Stimulated activated CD8-positive, alpha-beta memory T cell treated with anti-CD3 and anti-CD28 coated beads, Interleukin-15, amount 100 ng/mL, for 48 hours (primary cell): ENCODE results near the gene MYO10.
"Not testable (repeated sequence)": the region's sequence is repeated elsewhere in the genome, so short reads cannot be mapped to it uniquely, and the experiment has no call there.

Source experiments
- DNase-seq, 2 donors: peaks; one replicate each; pipeline ENCODE4 v3.0.0-alpha.2; 2020; ENCODE audit warnings: low read depth in 2 of 2

MYO10 gene

DNA sequence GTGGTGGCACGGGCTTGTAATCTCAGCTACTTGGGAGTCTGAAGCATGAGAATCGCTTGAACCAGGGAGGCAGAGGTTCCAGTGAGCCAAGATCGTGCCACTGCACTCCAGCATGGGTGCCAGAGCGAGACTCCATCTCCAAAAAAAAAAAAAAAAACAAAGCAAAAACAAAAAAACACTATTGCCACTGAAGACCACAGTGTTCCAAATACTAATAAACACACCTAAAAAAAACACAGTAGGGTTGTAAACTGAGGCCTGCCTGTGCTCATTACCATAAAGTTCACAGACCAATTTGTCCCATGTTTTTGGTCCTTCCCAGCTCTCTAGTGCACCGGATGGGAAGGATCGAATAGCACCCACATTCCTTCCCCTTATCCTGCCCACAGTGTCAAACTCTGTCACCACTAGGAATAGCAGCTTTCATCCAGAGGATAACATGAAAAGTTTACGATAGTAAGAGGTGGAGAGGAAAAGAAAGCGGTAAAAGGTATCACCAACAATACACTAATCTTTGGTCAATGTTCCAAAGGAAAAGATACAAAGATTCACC lies 49.2 kb downstream of the MYO10 start:
- DNase-seq, result no peak

DNA sequence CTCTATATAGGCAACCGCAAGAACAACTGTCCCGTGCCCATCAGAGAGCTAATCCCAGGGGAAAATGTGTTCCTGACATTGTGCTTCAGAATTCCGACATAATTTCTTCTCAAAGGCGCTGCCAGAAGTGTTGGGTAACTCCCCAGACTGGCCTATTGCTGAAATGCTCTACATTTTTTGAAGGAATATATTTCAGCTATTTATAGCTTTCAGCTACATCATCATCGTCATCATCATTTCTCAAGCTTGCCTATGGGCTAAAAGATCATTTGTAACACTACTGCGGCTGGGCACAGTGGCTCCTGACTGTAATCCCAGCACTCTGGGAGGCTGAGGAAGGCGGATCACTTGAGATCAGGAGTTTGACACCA lies 49.7 kb downstream of the MYO10 start:
- no peak for DNase-seq

DNA sequence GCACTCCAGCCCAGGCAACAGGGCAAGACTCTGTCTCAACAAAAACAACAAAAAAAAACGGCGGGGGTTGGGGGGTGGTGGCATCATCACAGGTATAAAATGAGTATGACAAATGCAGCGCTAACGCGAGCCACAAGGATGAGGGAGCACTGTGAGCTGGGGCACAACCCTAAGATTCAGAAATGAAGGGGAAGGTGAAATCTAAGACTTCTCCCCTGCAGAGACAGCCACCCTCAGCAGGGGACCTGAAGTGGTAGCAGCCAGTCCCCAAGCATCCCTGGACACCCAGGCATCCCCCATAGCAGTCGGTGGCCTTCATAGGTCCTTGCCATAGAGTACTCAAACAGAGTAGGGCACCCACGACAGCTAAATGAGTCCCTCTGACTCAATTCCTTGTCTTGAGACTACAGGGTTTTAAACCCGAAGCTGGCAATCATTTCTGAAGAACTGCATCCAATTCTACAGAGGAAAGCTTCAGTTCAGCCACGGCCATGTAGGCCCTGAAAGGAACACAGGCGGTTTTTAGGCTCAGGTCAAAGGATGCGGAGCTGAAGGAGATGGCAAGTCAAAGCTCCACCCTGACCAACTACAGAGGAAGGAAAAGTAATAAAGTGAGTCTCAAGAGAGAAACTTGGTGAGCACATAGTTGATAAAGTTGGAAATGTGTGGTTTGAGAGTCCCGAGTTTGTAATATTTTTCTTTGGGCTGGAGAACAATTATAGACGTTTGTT lies 50.3 kb downstream of the MYO10 start:
- no peak for DNase-seq

DNA sequence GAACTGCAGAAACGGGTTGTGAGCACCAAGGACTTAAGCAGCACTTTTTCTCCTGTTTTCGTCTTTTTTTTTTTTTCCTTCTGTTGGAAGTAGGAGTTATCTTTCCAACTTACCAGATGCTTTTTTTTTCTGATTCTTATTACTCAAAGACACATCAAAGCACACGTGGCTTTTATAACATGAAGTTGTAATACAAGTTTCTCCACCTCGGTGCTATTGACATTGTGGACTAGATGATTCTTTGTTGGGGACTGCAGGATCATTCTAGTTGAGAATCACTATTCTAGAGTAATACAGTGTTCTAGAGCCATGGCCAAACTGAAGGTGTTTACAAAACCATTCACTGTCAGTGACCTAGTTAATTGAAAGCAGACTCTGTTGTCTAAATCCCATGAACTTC lies 51.5 kb downstream of the MYO10 start:
- DNase-seq, result no peak

DNA sequence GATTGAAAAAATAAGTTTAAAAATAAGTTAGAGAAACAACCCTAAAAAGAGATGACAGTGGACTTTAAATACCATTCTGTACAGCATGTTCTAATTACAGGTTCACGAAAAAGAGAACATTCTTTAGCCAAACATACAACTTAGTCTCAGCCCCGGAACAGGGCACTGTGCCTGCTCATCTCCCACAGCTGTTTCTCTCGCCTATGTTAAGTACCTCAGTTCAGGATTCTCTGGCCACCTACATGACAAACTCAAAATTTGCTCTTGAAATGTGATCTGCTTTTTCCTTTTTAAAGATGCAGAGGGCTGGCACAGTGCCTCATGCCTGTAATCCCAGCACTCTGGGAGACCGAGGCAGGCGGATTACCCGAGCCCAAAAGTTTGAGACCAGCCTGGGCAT lies 52.3 kb downstream of the MYO10 start:
- DNase-seq, result no peak

DNA sequence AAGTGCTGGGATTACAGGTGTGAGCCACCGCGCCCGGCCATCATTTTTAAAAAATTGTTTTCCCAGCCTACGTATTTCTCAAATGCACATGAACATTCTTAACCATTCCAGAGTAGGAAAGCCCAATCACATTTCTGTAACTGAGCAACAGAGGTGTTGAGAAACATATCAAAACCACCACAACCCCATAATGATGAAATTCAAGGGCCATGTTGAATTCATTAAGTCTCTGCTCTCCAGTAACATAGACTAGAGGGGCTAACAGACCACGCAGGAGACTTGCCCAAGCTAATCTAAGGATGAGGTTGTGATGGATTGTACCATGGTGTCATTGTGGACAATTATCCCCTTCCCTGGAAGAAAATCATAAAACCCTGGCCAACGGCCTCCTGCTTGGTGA lies 52.9 kb downstream of the MYO10 start:
- no peak for DNase-seq

DNA sequence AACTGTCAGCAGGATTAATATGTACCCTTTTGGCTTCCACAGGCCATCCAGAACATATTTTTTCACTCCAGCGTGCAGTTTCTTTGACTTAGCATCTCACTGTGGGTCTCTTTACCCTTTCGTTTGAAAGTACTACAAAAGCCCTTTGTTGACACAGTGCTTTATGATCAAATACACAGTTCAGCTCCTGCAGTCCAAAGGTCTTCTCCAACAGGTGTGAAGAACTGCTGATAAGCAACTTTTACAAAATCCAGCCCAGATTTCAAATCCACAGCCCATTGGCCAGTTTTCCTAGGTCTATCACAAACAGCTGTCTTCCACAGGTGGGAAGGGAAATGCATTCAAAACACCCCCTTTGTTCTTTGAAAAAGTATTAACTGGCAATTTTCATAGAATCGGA lies 54.8 kb downstream of the MYO10 start:
- DNase-seq, result no peak

DNA sequence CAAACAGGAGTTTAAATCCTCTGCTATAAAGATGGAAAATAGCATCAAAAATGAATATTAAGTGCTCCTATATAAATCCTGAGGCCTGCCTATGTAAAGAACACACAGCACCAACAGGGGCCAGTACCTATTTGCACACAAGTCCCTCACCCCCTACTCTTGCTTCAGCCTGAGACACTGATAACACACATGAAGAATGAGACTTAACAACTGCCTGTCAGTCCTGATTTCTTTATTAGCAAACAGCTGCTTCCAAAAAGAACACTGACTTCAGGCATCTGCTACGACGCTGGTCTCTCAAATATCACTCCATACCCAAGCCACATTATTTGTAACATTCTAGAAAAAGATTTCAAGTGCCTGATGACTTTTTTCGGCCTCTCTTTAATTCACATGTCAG lies 55.5 kb downstream of the MYO10 start:
- no peak for DNase-seq

DNA sequence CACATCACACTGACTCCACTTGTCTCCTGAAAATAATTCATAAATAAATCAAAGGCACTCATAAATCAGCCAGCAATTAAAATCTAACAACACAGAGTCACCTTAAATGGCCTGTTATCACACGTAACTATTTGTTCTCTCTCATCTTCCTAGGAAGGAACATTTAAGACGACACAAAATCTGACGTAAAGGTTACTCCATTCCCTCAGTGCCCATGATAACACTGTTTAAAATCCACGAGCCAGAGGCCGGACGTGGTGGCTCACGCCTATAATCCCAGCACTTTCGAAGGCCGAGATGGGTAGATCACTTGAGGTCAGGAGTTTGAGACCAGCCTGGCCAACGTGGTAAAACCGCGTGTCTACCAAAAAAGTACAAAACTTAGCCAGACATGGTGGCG lies 56.4 kb downstream of the MYO10 start:
- DNase-seq, result no peak

DNA sequence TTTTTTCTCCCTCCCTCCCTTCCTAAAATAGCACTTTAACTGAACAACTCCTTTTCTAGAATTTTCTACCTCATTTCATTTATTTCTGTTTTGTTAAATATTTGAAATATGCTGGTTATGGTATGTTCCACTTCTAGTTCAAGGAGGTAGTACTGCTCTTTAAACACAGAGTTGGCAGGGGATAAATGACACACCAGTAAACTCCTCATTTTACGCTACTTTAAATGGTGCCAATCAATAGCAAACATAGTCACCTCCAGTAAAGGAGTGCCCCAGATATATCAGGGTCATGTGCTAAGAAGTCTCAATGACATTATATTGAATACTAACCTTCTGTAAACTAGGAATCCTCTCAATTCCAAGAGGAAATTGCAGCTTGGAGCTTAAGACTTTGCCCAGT lies 56.9 kb downstream of the MYO10 start:
- DNase-seq, result no peak

DNA sequence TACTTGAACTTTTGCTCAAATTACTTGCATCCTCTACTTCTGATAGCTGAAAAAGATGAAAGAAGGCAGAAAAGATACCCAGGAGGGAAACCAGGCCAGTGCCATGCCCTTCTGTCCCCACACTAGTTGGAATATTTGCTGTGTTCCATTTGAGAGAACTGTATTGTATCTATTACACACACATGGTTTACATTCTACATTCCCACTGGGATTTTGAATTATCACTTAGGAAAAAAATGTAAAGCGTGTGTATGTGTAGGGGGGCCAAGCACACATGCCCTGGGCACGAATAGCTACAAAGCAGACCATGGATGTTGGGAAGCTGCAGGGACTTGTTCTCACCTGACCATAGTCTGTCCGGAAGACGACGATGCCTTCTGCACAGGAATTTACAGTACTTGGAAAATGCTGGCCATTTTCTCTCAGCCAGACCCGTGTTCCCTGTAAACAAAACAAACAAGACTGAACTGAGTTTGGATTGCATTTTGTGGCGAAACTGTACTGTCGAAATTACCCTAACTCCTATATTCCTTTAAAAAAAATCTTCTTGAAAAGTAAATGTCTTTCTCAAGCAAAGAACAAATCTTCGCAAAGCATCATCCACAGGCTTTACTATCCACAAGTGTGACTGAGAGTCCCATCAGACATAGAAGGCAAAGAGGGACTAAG lies 58.7 kb downstream of the MYO10 start:
- DNase-seq, result no peak

DNA sequence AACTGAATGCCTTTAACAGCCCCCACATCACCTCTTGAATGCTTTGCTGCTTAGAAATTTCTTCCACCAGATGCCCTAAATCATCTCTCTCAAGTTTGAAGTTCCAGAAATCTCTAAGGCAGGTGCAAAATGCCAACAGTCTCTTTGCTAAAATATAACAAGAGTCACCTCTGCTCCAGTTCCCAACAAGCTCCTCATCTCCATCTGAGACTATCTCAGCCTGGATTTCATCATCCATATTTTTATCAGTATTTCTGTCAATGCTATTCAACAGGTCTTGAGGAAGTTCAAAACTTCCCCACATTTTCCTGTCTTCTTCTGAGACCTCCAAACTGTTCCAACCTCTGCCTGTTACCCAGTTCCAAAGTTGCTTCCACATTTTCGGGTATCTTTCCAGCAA lies 61.7 kb downstream of the MYO10 start:
- DNase-seq, result not testable (repeated sequence)

DNA sequence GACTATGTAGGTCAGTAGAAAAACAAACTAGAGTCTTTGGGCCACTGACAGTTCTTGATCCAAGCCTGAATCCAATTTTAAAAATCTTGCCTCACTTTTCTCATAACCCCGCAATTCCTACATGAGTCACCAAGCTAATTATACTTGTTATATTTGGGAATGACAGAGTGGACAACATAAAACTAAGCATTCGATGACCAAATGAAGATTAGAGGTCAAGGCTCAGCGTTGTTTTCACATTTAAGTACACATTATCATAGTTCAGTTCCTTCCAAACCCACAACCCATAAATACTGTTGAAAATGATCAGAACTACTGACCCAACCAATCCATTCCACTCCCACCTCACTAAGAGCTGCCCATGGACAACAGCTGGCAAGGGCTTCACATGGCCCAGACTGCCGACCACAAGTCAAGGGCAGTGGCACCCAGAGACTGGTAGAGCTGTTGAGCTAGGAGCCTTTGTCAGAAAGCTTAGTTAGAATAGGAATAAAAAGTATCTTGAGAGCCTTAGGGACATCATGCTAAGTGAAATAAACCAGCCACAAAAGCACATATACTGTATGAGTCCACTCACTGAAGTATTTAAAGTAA lies 64.2 kb downstream of the MYO10 start:
- DNase-seq, result no peak

DNA sequence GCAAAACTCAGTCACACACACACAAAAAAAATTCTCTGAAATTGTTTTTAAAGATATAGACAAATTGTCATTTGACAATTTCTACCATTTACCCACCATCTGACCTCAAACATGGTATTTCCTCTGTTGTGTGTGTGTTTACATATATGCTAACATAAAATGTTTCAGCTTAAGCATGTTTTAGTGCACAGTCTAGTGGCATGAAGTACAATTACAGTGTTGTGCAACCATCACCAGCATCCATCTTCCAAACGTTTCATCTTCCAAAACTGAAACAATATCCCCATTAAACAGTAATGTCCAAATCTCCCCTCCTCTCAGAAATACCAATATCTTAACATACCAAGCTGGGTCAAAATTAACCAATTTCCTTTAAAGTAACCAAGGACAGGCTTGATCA lies 65.2 kb downstream of the MYO10 start:
- DNase-seq, result no peak

DNA sequence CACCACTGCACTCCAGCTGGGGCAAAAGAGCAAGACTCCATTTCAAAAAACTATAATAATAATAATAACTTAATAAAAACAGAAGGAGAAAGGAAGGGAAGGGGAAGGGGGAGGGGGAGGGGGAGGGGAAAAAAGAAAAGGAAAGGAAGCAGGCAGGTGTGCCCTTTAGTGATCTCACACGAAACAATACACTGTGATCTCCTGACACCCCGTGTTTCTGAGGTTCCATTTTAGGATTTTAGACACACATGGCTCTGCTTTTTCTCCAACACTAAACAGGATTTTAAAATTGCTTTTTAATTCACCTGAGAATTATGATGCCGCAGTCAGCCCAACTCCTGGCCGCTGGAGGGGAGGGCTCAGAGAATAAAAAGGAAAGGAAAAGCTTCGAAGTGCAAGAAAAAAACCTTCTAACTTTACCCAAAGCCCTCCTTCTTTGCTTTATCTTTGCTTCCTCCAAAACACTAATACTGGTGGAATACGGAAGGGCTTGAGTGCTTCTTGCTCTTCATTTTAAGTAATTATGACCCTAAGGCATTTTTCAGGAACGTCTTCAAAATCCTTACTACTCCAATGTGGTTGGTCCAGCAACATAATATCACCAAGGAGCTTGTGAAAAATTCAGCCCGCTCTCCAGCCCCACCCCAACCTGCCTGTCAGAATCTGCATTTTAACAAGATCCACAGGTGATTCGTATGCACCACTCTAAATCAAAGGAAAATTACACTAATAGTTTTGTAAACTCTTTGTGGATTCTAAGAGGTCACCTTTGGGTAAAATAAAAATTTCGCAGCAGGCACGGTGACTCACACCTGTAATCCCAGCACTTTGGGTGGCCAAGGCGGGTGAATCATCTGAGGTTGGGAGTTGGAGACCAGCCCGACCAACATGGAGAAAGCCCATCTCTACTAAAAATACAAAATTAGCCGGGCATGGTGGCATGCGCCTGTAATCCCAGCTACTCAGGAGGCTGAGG lies 66.0 kb downstream of the MYO10 start:
- no peak for DNase-seq

DNA sequence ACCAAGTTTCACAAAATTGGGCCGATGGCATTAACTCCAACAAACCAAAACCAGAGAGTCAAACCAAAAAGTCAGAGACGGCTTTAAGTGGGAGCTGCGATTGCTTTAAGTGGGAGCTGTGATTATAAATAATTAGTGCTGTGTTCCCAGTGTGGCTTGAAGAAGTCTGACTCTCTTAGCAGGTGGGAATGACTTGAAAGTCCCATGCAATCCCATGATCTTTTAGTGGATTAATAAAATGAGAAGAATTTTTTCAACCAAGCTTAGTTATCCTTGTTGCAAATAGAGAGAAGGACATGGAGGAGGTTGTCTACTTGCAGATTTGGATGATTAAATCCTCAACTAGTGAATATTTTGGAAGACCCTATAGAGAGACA lies 68.5 kb downstream of the MYO10 start:
- no peak for DNase-seq

DNA sequence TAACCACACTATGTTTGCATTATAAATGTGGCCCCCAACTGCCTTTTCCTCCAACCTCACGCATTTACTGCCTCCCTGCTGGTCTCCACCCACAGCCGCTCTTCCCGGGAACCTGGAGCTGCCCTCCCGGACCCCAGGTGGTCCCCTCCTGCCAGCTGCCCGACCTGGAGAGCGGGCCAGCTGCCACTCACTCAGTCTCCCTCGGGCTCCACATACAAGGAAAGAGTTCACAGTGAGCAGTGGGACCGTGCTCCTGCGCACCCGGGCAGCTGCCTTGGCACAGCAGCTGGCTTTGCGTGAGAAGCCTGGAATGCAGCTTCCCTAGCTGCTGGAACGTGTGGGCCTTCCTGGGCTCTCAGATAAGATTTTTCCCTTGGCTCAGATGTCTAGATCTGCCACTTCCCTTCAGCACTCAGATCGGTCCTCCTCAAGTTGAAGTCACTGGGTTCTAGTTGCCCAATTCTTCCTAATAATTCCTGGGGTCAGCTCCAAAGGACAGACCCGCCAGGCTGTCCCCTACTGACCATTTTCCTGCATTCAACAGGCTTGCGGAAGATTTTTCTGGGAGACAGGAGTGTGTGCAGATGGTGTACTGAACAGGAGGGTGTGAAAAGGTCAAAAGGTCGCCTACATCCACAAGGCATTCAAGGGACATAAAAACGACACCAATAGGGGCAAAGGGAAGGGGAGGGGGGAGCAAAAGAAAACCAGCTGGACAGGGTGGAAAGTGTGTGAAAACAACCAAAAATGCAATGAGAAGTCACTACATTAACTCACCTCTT lies 69.1 kb downstream of the MYO10 start:
- DNase-seq, result no peak

DNA sequence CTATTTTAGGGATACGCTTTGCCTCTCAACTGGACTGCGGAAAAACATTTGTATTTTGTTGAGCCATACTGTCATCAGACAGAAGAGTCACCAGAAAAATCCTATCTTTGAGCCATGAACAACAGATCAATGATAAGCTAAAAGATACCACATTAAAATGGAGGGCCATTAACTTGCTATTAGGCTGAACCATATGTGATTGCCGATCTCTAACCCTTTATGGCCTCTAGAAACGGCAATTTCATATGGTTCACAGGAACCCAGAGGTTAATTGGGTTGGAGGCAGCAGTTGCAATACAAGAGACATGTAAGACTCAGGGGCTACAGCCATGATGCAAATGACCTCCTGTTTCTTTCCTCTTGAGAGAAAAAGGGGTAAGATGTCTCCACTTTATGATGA lies 69.8 kb downstream of the MYO10 start:
- no peak for DNase-seq

DNA sequence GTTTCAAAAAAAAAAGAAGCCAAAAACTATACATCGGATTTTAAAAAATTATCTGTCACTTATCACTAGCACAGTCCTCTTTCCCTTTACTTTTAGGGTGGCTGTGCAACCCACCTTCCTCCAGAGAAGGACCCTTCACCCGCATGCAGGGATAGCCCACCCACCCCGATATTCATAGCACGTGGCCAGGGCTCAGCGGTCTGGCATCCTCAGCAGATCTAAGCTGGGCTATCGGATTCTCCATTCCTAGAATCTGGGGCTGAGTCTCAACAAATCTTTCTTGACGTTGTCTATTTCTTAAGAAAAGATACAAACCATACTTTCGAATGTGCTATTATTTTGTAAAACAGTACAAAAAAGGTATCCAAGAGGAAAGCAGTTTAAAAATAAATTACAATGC lies 70.9 kb downstream of the MYO10 start:
- DNase-seq, result no peak

DNA sequence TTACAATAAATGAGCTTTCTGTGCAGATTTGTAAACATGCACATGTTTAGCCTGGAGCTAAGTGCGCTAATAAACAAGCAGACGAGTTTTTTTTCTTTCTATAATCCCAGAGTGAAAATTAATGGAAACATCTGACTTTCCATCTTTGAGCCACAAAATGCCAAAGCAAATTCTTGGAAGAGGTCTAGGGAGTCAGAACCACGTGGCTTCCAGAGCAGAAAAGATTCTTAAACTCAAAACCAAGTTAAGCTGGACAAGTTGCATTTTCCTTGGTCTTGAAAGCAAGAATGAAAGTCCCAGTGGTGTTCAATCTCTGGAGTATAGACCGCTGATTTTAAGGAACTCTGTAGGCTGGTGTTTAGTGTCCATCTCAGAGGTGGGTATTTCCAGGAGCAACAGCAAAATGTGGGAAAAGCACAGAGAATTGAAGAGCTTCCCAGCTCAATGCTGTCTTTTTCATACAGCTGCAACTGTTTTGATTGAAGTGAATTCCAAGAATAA lies 71.4 kb downstream of the MYO10 start:
- no peak for DNase-seq

DNA sequence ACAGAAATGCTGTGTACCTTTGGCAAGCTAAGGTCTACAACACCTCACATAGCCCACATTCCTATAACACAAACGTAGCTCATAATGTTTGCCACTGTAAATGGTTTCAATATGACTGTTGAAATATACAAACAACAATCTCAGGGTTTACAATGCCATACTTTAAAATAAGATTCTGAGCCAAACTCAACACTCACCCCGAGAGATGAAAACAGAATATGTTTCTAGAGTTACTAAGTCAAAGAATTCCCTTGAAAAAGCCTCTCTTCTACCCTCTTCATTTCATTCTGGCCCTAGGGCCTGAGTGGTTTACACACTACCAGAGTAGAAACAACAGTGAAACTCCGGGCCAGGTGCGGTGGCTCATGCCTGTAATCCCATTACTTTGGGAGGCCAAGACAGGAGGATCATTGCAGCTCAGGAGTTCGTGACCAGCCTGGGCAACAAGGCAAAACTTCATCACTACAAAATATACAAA lies 72.6 kb downstream of the MYO10 start:
- DNase-seq, result no peak
